Epithelial cell of umbilical artery (primary cell): ENCODE data around the gene TLE3. TPM values are rescaled to one million over a fixed set of nuclear protein-coding genes. Genes with fewer than 3 reads are reported as not detected.

Source experiments
- total RNA-seq: library from RNA; depleted of rRNA; stranded (reverse); fragments of >200 nt; gene quantifications from 2 replicates; pipeline ENCODE4 v1.2.3, GENCODE V29; 2014

Gene TLE3
- 31.5 and 31.6 TPM in 2 replicates for total RNA-seq

GRCh38 chr15:70097321-70098152 lies at the start of gene TLE3:
Gene TLE3 (minus strand): TSS chr15:70097917. CDS start chr15:70096798, 1,119 bp downstream.

